Common myeloid progenitor, CD34-positive (primary cell): ENCODE results near the gene ZNHIT3. TPM values are rescaled to one million over a fixed set of nuclear protein-coding genes. Genes with fewer than 3 reads are reported as not detected.
"Not testable (repeated sequence)": the region's sequence is repeated elsewhere in the genome, so short reads cannot be mapped to it uniquely, and the experiment has no call there.

Experiments used
- CTCF ChIA-PET: fragments of 350-600 bp; sonication (Branson Sonifier 250); formaldehyde crosslinking; loops from one replicate; lab custom pipeline; 2021; ENCODE audit warnings: antibody characterized with exemption; lab: Charles Lee
- POLR2A ChIA-PET: fragments of 350-600 bp; sonication (Branson Sonifier 250); formaldehyde crosslinking; loops from one replicate; lab custom pipeline; 2021; ENCODE audit warnings: antibody characterized with exemption; lab: Charles Lee
- DNase-seq, 3 donors: peaks; one replicate each; pipeline versions ENCODE4 v3.0.0 to v3.0.0-alpha.2; 2013
- H3K27ac ChIP-seq, 2 experiments: 1 replicate in 1 of 2; 2 replicates in 1 of 2; pipeline ENCODE4 v1.7.0; 2013; ENCODE audit warnings: inconsistent platforms in 2 of 2, low read length in 2 of 2, mild to moderate bottlenecking in 2 of 2, low read depth in 1 of 2, moderate library complexity in 1 of 2; ENCODE audit not compliant: severe bottlenecking in 2 of 2, insufficient read depth in 1 of 2, poor library complexity in 1 of 2
- H3K27me3 ChIP-seq, 5 experiments: replicated peaks in 2 of 5; 1 replicate in 3 of 5; 2 replicates in 2 of 5; pipeline versions ENCODE4 v1.6.1 to v1.7.0; 2013; ENCODE audit warnings: low read length in 4 of 5, mild to moderate bottlenecking in 2 of 5, moderate library complexity in 2 of 5, inconsistent platforms in 1 of 5; ENCODE audit not compliant: insufficient read depth in 5 of 5, control insufficient read depth in 4 of 5
- H3K36me3 ChIP-seq, 4 experiments: 1 replicate in 2 of 4; 2 replicates in 2 of 4; pipeline versions ENCODE4 v1.6.1 to v1.7.0; 2013; ENCODE audit warnings: low read length in 3 of 4, control low read depth in 1 of 4, mild to moderate bottlenecking in 1 of 4; ENCODE audit not compliant: control insufficient read depth in 4 of 4, insufficient read depth in 4 of 4
- H3K4me1 ChIP-seq, 4 experiments: 1 replicate in 3 of 4; 2 replicates in 1 of 4; pipeline versions ENCODE4 v1.6.1 to v1.7.1; 2013; ENCODE audit warnings: low read length in 3 of 4, mild to moderate bottlenecking in 3 of 4, control low read depth in 1 of 4, inconsistent platforms in 1 of 4, moderate library complexity in 1 of 4; ENCODE audit not compliant: control insufficient read depth in 4 of 4, insufficient read depth in 4 of 4; ENCODE audit errors: control extremely low read depth in 1 of 4
- H3K4me3 ChIP-seq, 7 experiments: 1 replicate in 4 of 7; 2 replicates in 3 of 7; pipeline versions ENCODE4 v1.5.1 to v1.7.0; 2013; ENCODE audit warnings: mild to moderate bottlenecking in 7 of 7, low read length in 6 of 7, moderate library complexity in 6 of 7, inconsistent platforms in 2 of 7, low read depth in 2 of 7, control low read depth in 1 of 7; ENCODE audit not compliant: insufficient read depth in 4 of 7, control insufficient read depth in 1 of 7; ENCODE audit errors: extremely low read depth in 1 of 7
- H3K9me3 ChIP-seq, 5 experiments: 1 replicate in 4 of 5; 2 replicates in 1 of 5; pipeline versions ENCODE4 v1.6.1 to v1.7.1; 2013; ENCODE audit warnings: low read length in 4 of 5, mild to moderate bottlenecking in 2 of 5, inconsistent platforms in 1 of 5, low read depth in 1 of 5, moderate library complexity in 1 of 5; ENCODE audit not compliant: control insufficient read depth in 4 of 5, insufficient read depth in 2 of 5; ENCODE audit errors: control extremely low read depth in 1 of 5
- WGBS: methylation state at CpG from one replicate; pipeline ENCODE4 v1.1.5; 2013; ENCODE audit not compliant: insufficient coverage; 5-methylcytosine and 5-hydroxymethylcytosine counted together
- polyA plus RNA-seq: library from polyadenylated mRNA; unstranded; fragments of 120-200 nt; gene quantifications from one replicate; pipeline ENCODE4 v1.2.1, GENCODE V29; 2013

ZNHIT3 gene
- polyA plus RNA-seq, result 61.2 TPM

- no peaks in the 10 kb centered on the region for H3K9me3 ChIP-seq
- peaks cover 7 to 30% (median 25%) of the 10 kb centered on the region in 4 experiments for H3K4me1 ChIP-seq
- peaks cover 0 to 13% (median 10%) of the 10 kb centered on the region in 5 experiments for H3K27me3 ChIP-seq
- peak within 1 kb of the TSS; percentile 61 to 79 for H3K27ac ChIP-seq
- POLR2A ChIA-PET, result no interaction called here
- WGBS, result under 1% methylated on average over 73 of the region's 73 CpGs
- peak; percentile 91 to 95 (median 94) for DNase-seq
- H3K4me3 ChIP-seq, result peak within 1 kb of the TSS; percentile 74 to 98 (median 92)
- CTCF ChIA-PET, result interaction anchor here (1.2 to 1.4 kb wide), 2 partner anchors 11 to 28 kb away, joined by 3 read pairs; no protein-coding TSS in a partner anchor
- peaks cover 0 to 12% (median 9%) of the 10 kb centered on the region in 4 experiments for H3K36me3 ChIP-seq
These were observed at the start of gene ZNHIT3 for GRCh38 chr17:36486204-36487194. Gene ZNHIT3, plus strand, starts transcription at chr17:36486681. Its CDS starts 19 bp downstream, at chr17:36486700.

- H3K4me1 ChIP-seq, H3K27me3 ChIP-seq, H3K36me3 ChIP-seq, H3K27ac ChIP-seq, H3K4me3 ChIP-seq, H3K9me3 ChIP-seq, CTCF ChIA-PET, POLR2A ChIA-PET, DNase-seq: not testable (repeated sequence)
- WGBS, result no CpG with 5 or more reads among the region's 4 CpGs
These were observed 44.7 kb upstream of the ZNHIT3 start for GRCh38 chr17:36441792-36442191.

- Histone ChIP-seq H3K4me1 (no peaks in the 10 kb centered on the region), H3K27me3 (peaks cover 0 to 5% (median 0%) of the 10 kb centered on the region in 5 experiments), H3K4me3 (no peak overlapping the region), H3K9me3 (no peaks in the 10 kb centered on the region), H3K36me3 (no peaks in the 10 kb centered on the region), H3K27ac (no peak overlapping the region)
- 91% methylated on average over 5 of the region's 6 CpGs for WGBS
- no peak for DNase-seq
- ChIA-PET POLR2A (no interaction called here), CTCF (no interaction called here)
These were observed 42.7 kb upstream of the ZNHIT3 start for GRCh38 chr17:36443777-36444176.

GRCh38 chr17:36449997-36450396 is 36.5 kb upstream of the ZNHIT3 start:
- CTCF ChIA-PET, POLR2A ChIA-PET, H3K36me3 ChIP-seq, H3K4me3 ChIP-seq, DNase-seq, H3K9me3 ChIP-seq, H3K27me3 ChIP-seq, H3K27ac ChIP-seq, H3K4me1 ChIP-seq: not testable (repeated sequence)
- whole genome bisulfite sequencing, result 100% methylated on average over 1 of the region's 15 CpGs

GRCh38 chr17:36452888-36453287 is 33.6 kb upstream of the ZNHIT3 start:
- CTCF ChIA-PET, H3K4me3 ChIP-seq, H3K9me3 ChIP-seq, H3K4me1 ChIP-seq, H3K27me3 ChIP-seq, H3K27ac ChIP-seq, H3K36me3 ChIP-seq, DNase-seq, POLR2A ChIA-PET: not testable (repeated sequence)
- 79% methylated on average over 5 of the region's 9 CpGs for WGBS

- H3K4me1 ChIP-seq, H3K27ac ChIP-seq, H3K4me3 ChIP-seq, POLR2A ChIA-PET, DNase-seq, CTCF ChIA-PET, H3K9me3 ChIP-seq, H3K36me3 ChIP-seq: not testable (repeated sequence)
- WGBS, result 95% methylated on average over 4 of the region's 9 CpGs
- H3K27me3 ChIP-seq, result peaks cover 0 to 16% (median 4%) of the 10 kb centered on the region in 5 experiments
These were observed 28.8 kb upstream of the ZNHIT3 start for GRCh38 chr17:36457701-36458100.

GRCh38 chr17:36459045-36459444 is 27.4 kb upstream of the ZNHIT3 start:
- H3K27ac ChIP-seq, result no peak overlapping the region
- ChIA-PET POLR2A (no interaction called here), CTCF (interaction anchor here (1.3 kb wide), 1 partner anchor 24 kb away, joined by 4 read pairs; no protein-coding TSS in a partner anchor)
- 98% methylated on average over 5 of the region's 5 CpGs for WGBS
- peaks cover 0 to 29% (median 4%) of the 10 kb centered on the region in 5 experiments for H3K27me3 ChIP-seq
- H3K4me1 ChIP-seq, result no peaks in the 10 kb centered on the region
- no peaks in the 10 kb centered on the region for H3K9me3 ChIP-seq
- no peak for DNase-seq
- H3K36me3 ChIP-seq, result no peaks in the 10 kb centered on the region
- H3K4me3 ChIP-seq, result no peak overlapping the region
